Suppressor macrophage (primary cell): ENCODE results near the gene CTBP2.
A peak's percentile ranks its signal among the peaks of the same experiment; 100 is the strongest.
"Not testable (repeated sequence)": the region's sequence is repeated elsewhere in the genome, so short reads cannot be mapped to it uniquely, and the experiment has no call there.

Experiments
- DNase-seq, 4 experiments: peaks; one replicate each; pipeline ENCODE4 v3.0.0-alpha.2; 2020 to 2022

CTBP2 gene

DNA sequence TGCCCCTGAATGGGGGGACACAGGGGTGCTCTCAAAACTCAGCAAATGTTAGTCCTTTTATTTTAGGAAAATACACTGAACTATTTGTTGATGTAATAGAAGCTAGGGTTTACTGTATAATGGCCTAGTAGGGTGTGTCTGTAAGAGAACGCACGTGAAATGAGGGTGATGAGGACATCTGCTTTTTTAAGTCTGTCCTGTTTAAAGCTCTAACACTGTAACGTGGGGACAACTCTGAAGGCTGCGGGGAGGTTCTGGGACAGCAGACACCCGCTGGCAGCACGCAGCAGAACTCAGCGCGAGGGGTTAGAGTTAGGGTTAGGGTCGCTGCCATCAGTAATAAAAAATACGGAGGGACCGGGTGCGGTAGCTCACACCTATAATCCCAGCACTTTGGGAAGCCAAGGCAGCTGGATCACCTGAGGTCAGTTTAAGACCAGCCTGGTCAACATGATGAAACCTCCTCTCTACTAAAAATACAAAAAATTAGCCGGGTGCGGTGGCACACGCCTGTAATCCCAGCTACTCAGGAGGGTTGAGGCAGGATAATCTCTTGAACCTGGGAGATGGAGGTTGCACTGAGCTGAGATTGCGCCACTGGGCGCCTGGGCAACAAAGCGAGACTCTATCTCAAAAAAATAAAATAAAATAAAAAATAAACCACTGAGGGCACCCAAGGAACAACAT lies 98.0 kb downstream of the CTBP2 start:
- DNase-seq: no peak

DNA sequence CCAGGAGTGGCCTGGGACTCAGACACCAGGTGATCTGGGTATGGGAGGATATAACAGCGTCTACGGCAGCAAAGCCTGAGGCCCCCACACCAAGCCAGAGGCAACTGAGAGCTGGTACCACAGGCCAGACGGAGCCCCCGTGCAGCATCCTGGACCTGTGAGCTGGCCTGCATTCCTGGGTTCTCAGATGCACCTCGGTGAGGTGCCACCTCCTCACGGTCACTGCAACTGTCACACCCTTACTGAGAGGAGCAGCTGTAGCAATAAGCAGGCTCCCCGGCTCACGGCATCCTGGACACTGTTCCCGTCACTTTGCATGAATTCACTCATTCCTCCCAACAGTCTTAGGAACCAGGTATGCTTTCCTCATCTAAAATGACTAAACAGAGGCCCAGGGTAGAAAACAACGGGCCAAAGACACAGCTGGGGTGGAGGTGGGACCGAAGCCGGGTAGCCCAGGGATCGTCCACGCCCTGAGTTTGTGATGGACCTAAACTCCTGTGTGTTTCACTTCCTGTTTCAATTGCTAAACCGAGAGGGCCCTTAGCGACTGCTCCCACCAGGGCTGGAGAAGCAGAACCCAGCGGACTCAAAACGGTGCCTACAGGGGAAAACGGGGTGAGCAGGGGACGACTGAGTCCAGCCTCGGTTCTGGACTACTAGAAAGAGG lies 98.7 kb downstream of the CTBP2 start:
- DNase-seq: peak; percentile 52 to 74 (median 72)

DNA sequence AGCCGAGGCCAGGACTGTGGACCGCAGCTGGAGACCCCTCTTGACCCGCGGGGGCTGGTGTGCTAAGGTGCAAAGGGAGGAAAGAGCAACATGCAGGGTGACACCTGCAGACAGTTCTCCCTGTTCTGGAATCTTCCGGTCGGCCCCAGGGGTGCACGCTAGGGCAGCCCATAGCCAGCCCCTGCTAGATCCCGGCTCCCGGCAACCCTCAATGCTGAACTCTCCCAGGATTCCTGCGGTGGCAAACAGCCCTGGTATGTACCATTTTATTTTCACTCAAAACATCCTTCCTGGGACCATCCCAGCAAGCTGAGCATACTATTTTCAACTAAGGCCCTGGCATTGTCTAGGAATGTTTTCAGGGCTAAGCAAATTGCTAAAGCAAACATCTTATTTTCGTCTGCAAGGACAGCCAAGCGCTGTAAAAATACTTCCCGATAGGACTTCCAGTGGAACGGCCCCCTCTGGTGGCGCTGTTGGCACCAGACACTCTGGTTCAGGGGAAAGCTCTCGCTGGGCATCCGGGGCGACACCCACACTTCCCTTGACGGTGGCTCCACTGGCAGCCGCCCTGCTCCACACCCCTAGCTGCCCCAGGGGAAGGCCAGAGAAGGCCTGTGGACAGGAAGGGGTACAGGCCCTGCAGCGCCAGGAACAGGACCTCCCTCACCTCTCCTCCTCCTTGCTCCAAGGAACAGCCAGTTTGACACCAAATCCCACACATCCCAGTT lies 99.4 kb downstream of the CTBP2 start:
- peak; percentile 80 to 92 (median 88) for DNase-seq

DNA sequence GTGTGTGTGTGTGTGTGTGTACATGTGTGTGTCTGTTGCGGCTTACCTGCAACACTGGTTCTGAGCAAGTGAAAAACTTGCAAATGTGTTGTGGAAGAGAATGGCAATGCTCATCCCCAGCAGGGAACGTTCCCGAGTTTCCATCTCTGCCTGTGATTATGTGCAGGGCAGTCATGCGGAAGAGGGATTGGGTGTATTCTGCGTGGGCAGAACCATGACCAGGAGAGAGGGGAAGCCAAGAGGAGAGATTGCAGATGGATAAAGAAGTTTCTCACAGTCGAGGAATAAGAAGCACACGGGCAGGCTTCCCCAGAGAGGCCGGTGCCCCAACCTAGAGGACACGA lies 99.9 kb downstream of the CTBP2 start:
- no peak for DNase-seq

DNA sequence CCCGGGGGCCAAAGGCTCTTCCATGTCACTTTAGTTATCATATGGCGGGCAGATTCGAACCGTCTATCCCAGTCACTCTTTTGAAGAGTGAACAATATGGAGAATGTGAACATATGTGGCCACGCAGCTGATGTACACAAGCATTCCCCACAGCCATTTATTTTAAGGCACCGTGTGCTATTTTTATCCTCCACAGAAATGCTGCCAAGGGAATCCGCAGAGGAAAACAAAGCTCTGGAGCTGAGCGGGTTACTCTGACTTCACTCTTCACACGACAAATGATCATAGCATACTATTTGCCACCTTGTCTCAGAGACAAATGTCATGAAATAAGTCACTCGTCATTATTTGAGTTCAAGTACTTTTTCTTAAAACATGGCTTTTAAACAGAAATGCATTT lies 100.3 kb downstream of the CTBP2 start:
- no peak for DNase-seq

DNA sequence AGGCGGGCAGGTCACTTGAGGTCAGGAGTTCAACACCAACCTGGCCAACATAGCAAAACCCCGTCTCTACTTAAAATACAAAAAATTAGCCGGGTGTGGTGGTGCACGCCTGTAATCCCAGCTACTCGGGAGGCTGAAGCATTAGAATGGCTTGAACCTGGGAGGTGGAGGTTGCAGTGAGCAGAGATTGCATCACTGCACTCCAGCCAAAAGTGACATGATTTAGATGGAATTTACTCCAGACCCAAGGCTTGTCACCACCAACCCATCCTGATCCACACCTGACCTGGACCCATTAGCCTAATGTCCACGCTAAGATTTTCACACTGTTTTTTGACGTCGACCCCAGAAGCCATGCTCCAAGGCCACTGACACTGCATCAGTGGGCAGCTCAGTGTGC lies 101.0 kb downstream of the CTBP2 start:
- not testable (repeated sequence) for DNase-seq

DNA sequence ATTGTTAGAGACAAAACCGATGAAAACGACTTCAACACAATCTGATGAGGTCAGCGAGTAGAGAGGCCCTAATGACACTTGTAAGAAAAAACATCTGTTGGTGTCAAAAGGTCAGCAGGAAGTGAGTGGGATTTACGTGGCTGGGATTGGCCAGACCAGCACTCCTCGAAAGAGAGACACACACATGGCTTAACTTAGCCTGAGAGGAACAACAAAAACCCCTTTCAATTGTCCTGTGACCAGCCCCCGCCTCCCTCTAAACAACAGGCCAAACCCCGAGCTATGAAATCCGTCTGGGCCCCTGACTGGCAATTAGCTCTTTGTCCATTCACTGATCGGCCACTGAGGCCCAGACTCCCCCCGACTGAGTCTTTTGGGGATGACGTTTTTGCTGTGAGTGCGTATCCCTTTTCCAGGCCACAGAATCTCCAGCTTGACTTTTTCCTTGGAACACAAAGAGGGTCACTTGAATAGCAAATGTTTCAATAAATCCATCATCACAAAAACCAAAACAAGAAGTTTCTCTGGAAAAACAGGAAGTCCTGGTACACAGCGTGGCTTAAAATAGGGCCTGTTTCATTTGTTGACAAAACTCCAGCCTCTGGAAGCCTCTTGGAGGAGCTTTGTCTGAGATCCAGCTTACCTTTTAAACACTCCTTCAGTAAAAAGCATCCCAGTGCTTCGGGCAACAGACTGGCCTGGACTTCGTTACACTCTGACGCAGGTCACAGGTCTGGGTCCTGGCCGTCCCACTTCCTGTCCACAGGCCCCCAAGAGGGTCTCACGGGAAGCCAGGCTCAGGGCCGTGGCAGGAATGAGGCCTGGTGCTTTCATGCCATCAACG lies 103.0 kb downstream of the CTBP2 start:
- DNase-seq: peak; percentile 79 to 91 (median 84)

DNA sequence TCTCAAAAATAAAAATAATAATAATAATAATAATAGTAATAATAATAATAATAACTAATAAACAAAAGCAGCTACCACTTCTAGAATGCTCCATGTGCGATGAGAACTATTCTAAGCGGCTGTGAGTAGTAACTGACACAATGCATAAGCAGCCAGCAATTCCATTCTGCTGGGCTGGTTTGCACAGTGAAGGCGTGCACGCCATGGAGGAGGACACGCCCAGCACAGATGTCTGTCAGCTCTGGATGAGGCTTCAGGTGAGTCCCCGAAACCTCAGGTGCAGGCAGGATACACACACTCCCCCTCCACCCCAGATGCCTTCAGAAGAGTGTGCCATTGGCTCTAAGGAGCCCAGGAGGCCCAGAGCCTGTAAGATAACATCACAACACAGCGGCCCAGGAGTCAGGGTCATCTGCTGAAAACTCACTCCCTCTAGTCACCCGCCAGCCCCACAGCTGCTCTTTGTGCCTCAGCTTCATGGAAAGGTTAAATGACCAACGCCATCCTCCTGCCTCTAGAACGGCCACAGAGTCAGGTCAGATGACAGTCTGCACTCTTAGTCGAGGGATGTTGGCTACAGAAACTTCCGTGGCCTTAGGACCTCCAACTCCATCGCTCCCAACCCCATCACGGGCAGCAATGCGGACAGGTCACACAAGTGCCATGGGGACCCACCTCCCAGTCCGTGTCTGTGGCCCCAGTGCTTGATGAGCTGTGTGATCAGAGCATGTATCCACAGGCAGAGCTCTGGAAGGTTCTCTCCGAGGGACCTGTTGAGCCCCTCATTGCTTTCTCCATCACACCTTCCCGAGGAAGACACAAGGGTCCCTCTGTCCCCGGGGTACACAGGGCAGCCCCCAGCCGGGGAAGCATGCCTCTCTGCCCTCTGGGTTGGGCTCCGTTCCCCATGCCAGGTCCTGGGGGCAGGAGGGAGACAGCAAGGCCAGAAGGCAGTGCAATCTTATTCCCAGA lies 103.9 kb downstream of the CTBP2 start:
- DNase-seq: no peak

DNA sequence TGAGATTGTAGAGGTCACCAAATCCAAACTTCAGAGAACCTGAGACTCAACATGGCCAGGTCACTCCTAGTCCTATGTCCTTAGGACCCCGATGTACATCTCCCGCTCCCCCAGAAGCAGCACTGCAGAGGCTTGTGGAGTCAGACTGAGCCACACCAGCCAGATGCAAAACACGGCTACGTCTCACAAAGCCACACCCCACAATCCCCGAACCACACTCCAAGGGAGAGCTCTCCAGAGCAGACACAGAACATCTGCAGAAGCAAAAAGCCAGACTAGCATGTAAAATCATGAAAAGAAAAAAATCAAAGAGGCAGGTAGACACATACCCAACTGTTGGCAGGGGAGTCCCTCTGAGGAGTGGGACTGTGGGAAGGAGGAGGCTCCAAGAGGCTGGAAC lies 104.9 kb downstream of the CTBP2 start:
- DNase-seq: no peak

DNA sequence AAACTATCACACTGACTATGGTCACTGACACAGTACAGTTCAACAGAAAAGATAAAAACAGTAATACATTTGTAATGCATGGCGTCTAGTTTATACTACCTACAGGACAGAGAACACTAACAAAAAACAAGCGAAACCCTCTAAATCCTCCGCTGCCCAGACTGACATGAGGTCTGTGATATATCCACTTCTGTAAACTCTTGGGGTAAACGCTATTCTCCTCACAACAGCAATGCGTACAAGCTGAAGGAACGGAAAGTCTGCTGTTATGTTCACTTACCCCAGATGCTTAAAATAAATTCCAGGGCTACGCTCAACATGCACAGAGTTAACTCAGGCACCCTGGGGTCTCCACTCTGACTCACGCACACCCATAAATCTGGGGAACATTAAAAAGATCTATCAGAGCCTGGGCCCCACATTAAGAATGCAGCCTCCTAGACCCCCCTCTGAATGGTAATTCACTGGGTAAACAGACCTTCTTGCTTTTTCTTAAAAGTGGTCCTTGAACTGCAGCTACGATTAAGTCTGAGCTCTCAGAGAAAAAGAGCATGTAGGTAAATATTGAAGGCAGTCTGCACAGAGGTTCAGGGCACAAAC lies 105.6 kb downstream of the CTBP2 start:
- no peak for DNase-seq

DNA sequence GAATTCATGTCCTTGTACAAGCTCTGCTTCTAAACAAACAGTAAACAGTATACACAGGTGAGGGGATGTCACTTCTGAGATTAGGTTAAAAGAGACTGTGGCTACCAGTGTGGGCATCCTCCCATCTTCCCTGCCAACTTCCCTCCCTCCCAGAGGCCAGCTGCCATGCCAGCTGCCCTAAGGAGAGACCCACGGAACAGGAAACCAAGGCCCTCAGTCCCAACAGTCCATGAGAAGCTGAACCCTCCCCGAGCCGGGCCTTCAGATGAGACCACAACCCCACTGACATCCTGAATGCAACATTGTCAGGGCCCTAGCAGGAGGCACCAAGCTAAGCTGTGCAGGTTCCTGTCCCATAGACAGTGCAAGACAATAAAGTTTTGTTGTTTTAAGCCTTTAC lies 106.1 kb downstream of the CTBP2 start:
- no peak for DNase-seq

DNA sequence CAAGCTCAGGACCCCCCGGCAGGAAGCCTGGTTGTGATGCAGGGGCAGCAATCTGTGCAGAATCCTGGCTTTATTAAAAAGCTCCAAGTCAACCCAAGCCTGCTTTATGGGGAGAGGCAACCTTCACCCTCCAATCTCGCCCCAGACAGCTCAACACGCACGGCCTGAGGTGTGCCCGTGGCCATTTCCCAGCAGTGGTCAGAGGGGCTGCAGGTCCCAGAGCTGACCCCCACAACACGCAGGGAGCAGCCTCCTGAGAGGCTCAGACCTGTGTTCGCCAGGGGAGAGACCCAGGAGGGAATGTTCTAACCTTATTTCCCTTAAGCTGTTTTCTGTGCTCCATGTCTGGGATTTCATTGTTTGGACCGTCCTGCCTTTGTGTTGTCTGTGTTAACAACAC lies 108.2 kb downstream of the CTBP2 start:
- DNase-seq: no peak

DNA sequence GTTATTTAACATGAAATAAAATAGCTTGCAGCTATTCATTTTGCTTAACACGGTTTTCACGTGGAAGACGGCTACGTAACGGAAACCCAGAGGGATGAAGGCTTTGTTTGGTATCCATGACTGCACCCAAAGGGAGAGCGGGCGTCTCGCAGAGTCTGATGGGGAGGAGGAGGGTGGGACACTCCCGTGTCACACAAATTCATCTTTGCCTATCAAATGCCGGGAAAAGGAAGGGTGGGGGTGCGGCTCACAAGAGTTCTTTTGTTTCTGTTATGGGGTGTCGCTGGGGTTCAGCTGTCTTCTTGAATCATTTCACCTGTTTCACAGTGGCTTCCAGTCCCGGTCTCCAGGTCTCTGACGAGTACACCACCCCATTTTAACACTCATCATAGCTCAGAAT lies 110.0 kb downstream of the CTBP2 start:
- no peak for DNase-seq

DNA sequence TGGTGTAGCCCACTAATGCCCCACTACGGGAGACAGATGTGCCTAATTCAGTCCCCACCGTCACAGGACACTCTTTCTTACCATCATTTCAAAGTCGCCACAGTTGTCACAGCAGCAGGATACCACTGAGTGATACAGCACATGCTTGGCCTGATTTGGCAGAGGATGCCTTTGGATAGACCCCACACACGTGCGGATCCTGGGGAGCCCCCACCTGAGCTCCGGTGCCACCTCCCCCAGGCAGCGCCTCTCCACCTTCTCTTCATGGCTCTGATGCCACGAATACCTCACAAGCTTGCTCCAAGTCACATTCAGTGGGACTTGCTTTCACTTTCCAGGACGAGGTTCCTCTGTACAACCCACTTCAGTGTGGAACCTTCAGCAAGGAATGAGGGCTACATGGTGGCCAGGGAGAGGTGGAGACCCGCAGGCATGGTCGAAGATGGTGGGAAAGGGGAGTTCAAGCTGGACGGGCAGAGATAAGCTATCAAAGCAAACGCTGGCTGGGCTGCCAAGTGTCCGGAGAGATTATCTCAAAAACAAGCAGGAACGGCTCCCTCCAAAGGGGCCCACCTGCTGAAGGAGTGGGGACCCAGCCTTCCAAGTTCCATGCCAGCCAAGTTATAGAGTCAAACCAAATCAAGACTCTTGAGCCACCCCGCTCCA lies 111.0 kb downstream of the CTBP2 start:
- DNase-seq: no peak

DNA sequence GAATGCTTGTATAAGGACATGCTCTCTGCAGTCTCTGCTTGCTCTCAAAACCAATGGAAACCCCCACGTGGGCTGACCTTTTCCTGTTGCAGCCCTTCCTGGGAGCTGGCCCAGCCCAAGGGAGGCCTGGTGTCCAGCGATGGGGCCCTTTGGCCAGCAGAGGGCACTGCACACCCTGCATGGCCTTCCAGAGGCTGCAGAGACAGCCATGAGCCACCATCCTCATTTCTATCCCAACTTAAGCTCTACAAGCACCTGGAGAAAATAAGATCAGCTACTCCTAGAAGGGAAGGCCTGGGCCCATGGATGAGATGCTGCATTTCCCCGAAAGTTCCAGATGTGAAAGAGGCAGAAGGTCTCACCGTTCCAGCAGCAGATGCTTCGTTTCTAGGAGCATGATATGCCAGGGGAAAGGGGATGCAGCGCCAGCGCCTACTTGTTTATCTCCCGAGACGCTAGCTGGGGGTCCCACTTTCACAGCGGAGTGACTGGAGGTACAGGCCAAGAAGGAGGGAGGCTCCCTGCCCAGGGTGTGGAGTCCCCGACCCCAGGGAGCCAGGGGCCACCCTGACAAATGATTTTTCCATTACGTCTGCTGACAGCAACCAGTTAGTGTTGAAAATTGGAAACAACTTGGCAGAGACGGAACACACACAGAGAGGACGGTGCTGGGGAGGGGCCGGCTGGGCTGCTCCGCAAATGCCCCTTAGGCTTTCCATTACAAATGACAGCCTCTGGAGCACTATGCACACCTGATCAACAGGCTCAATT lies 112.1 kb downstream of the CTBP2 start:
- peak; percentile 90 to 93 (median 92) for DNase-seq

DNA sequence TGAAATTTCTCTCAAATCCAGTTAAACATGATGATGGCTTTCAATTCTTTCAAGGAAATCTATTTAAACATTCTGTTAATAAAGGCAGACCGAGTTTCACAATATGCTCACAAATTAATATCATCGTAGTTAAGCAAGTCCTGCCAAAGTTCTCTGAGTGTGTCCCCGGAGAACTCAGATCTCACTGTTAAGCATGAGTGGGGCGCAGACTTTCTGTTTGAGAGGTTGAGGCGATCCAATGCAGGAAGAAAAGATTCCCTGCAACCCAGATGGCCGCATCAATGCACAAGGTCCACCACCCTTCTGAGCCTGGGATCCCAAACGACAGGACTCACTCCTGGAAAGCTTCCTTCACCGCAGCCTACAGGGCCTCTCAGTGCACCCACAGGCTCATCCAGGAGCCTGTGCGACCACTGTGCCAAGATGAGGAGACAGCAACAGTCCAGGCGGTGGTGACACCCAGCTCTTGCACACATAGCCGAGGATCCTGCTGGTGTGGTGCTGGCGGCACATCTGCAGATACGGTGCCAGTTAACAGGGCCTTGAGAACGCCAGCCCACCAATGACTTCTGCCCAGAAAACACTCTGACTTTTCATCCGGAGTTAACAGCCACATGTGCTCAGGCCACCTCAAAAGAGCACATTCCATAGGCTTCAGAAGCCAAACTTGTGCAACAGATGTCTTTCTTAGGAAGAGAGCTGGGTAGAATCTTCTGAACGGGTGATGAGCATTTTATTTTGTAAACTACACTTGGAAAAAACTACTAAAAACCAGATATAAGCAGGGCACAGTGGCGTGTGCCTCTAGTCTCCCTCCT lies 116.3 kb downstream of the CTBP2 start:
- no peak for DNase-seq

DNA sequence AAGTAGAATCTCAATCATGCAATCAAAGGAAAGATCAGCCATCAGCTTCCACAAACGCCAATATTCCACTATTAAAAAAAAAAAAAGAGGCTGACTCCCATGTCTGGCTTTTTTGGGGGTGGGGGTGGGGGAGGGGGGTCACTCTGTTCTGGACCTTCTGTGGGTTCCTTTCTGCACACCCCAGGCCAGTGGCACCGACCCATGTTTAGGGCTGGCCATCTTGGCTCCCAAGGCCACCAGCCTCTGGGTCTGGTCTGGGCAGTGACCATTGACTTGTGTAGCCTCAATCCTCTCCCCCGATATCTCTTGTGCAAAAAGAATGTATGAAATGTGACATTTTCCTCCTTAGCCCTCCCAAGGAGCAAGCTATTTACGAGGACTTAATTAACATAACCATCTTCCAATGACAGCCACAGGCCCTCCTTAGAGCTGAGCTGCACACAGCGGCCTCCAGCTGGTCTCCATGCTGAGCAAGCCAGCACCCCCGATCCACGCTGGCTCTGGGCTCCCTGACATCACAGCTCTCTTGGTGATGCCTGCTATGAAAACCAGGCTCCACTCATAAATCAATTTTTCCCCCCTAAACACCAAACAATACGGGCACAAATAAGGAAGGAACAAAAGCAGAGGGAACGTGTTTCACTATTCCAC lies 118.4 kb downstream of the CTBP2 start:
- no peak for DNase-seq

DNA sequence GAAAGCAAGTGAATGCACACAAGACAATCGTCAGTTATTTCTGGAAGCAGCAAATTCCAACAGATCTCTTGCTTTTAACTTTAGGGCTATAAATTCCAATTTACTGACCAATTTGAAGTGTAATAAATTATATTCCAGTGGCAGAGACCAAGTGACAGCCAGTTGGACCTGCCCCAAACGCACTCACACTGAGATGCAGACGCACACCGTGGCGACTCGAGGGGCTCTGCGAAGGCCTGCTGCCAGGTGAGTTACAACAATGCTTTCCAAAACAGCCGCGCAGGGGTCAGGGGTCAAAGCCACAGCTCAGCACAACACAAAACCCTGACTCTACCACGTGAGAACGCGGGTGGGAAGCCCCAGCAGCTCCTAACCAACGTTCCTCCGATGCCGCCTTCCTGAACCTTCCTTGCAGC lies 121.0 kb downstream of the CTBP2 start:
- no peak for DNase-seq
